HG03520 (cell line): ENCODE measurements around the gene DHCR24.
"Not testable (repeated sequence)": the region's sequence is repeated elsewhere in the genome, so short reads cannot be mapped to it uniquely, and the experiment has no call there.

ENCODE experiments used
- ATAC-seq: cut with Tn5 transposase; IDR thresholded peaks from one replicate; pipeline ENCODE4 v1.9.1; 2021; ENCODE audit warnings: mild to moderate bottlenecking, moderate library complexity; ENCODE audit not compliant: unreplicated experiment

Gene DHCR24

GRCh38 chr1:54886724-54887664 lies at the start of gene DHCR24:
TSS of gene DHCR24 (minus strand) at chr1:54887195. CDS start at chr1:54887119, 76 bp downstream.
- ATAC-seq, result peak; percentile 89

- ATAC-seq, result no peak
Observed at GRCh38 chr1:54936791-54937190, 49.8 kb upstream of the DHCR24 start.

GRCh38 chr1:54934869-54935268 lies 47.9 kb upstream of the DHCR24 start:
- no peak for ATAC-seq

GRCh38 chr1:54934081-54934480 lies 47.1 kb upstream of the DHCR24 start:
- ATAC-seq, result not testable (repeated sequence)

GRCh38 chr1:54931275-54931840 lies 44.4 kb upstream of the DHCR24 start:
- no peak for ATAC-seq

GRCh38 chr1:54929700-54930099 lies 42.7 kb upstream of the DHCR24 start:
- ATAC-seq, result no peak

- ATAC-seq, result no peak
Observed at GRCh38 chr1:54928327-54928726, 41.3 kb upstream of the DHCR24 start.

GRCh38 chr1:54927472-54928240 lies 40.7 kb upstream of the DHCR24 start:
- no peak for ATAC-seq

- no peak for ATAC-seq
Observed at GRCh38 chr1:54926970-54927369, 40.0 kb upstream of the DHCR24 start.

- ATAC-seq, result no peak
Observed at GRCh38 chr1:54922921-54923421, 36.0 kb upstream of the DHCR24 start.

- ATAC-seq, result no peak
Observed at GRCh38 chr1:54922040-54922761, 35.2 kb upstream of the DHCR24 start.

GRCh38 chr1:54919367-54920359 lies 32.7 kb upstream of the DHCR24 start:
- no peak for ATAC-seq

- not testable (repeated sequence) for ATAC-seq
Observed at GRCh38 chr1:54911076-54911475, 24.1 kb upstream of the DHCR24 start.

GRCh38 chr1:54906586-54906985 lies 19.6 kb upstream of the DHCR24 start:
- ATAC-seq, result no peak

- ATAC-seq, result no peak
Observed at GRCh38 chr1:54904476-54905048, 17.6 kb upstream of the DHCR24 start.

GRCh38 chr1:54894271-54894670 lies 7.3 kb upstream of the DHCR24 start:
- ATAC-seq, result no peak

GRCh38 chr1:54892586-54892985 lies 5.6 kb upstream of the DHCR24 start:
- no peak for ATAC-seq

GRCh38 chr1:54889132-54889725 lies 2.2 kb upstream of the DHCR24 start:
- ATAC-seq, result no peak
